ENCODE data around the gene TYW1B. TPM values are rescaled to one million over a fixed set of nuclear protein-coding genes. Genes with fewer than 3 reads are reported as not detected.
A peak's percentile ranks its signal among the peaks of the same experiment; 100 is the strongest.
"Not testable (repeated sequence)": the region's sequence is repeated elsewhere in the genome, so short reads cannot be mapped to it uniquely, and the experiment has no call there.

Gene TYW1B
- total RNA-seq, 1 donor from 2014 or later, result 2.0 TPM

GRCh38 chr7:72823765-72824732 lies 4.0 kb downstream of the TYW1B start:
- not testable (repeated sequence) for H3K9me3 ChIP-seq (ENCODE audit: insufficient read depth, low read depth, low read length); H3K27ac Mint-ChIP-seq (ENCODE audit: unreplicated experiment); H3K36me3 ChIP-seq (ENCODE audit: insufficient read depth, low read length); H3K27ac ChIP-seq (ENCODE audit: low read depth, low read length); H4K20me1 ChIP-seq (ENCODE audit: insufficient read depth, low read length); H3K79me2 ChIP-seq (ENCODE audit: insufficient read depth, low read length); H3K9me3 Mint-ChIP-seq (ENCODE audit: unreplicated experiment); H3K4me1 ChIP-seq (ENCODE audit: insufficient read depth, low read length); H3K9ac ChIP-seq (ENCODE audit: low read length); H3K36me3 Mint-ChIP-seq (ENCODE audit: low read depth, unreplicated experiment); H3K4me1 Mint-ChIP-seq (ENCODE audit: low read depth, unreplicated experiment); H3K4me3 ChIP-seq (ENCODE audit: insufficient read depth, low read depth, low read length); H3K27me3 ChIP-seq (ENCODE audit: insufficient read depth, low read length); H3K4me3 Mint-ChIP-seq (ENCODE audit: unreplicated experiment); H3K27me3 Mint-ChIP-seq (ENCODE audit: low read depth, unreplicated experiment); H3K4me2 ChIP-seq (ENCODE audit: low read length); H2AFZ ChIP-seq (ENCODE audit: low read depth, low read length)
- TF ChIP-seq CTCF (IDR thresholded peaks at IDR 0.05; ENCODE audit: insufficient read depth, low read depth, low read length), result peak; percentile 19
- DNase-seq (ENCODE audit: low read depth) (peak; percentile 15), FAIRE-seq (peak; percentile 70)

GRCh38 chr7:72822497-72822896 lies 5.5 kb downstream of the TYW1B start:
- not testable (repeated sequence) for H3K79me2 ChIP-seq (ENCODE audit: insufficient read depth, low read length); H3K4me3 ChIP-seq (ENCODE audit: insufficient read depth, low read depth, low read length); H3K4me2 ChIP-seq (ENCODE audit: low read length); H3K9ac ChIP-seq (ENCODE audit: low read length); H3K9me3 ChIP-seq (ENCODE audit: insufficient read depth, low read depth, low read length); H3K4me1 Mint-ChIP-seq (ENCODE audit: low read depth, unreplicated experiment); H3K36me3 ChIP-seq (ENCODE audit: insufficient read depth, low read length); H3K27me3 Mint-ChIP-seq (ENCODE audit: low read depth, unreplicated experiment); H3K36me3 Mint-ChIP-seq (ENCODE audit: low read depth, unreplicated experiment); H3K27me3 ChIP-seq (ENCODE audit: insufficient read depth, low read length); DNase-seq (ENCODE audit: low read depth); H3K27ac Mint-ChIP-seq (ENCODE audit: unreplicated experiment); H2AFZ ChIP-seq (ENCODE audit: low read depth, low read length); H4K20me1 ChIP-seq (ENCODE audit: insufficient read depth, low read length); H3K4me3 Mint-ChIP-seq (ENCODE audit: unreplicated experiment); H3K27ac ChIP-seq (ENCODE audit: low read depth, low read length); H3K9me3 Mint-ChIP-seq (ENCODE audit: unreplicated experiment); H3K4me1 ChIP-seq (ENCODE audit: insufficient read depth, low read length); FAIRE-seq

GRCh38 chr7:72818663-72819361 lies 9.2 kb downstream of the TYW1B start:
- H3K27ac ChIP-seq (ENCODE audit: low read depth, low read length); H3K4me3 ChIP-seq (ENCODE audit: insufficient read depth, low read depth, low read length); H3K27ac Mint-ChIP-seq (ENCODE audit: unreplicated experiment); DNase-seq (ENCODE audit: low read depth); H3K36me3 ChIP-seq (ENCODE audit: insufficient read depth, low read length); H3K4me1 Mint-ChIP-seq (ENCODE audit: low read depth, unreplicated experiment); H3K4me1 ChIP-seq (ENCODE audit: insufficient read depth, low read length); H4K20me1 ChIP-seq (ENCODE audit: insufficient read depth, low read length); H3K79me2 ChIP-seq (ENCODE audit: insufficient read depth, low read length); H3K4me2 ChIP-seq (ENCODE audit: low read length); FAIRE-seq; H3K9me3 ChIP-seq (ENCODE audit: insufficient read depth, low read depth, low read length); H3K9me3 Mint-ChIP-seq (ENCODE audit: unreplicated experiment); H2AFZ ChIP-seq (ENCODE audit: low read depth, low read length); H3K27me3 Mint-ChIP-seq (ENCODE audit: low read depth, unreplicated experiment); H3K4me3 Mint-ChIP-seq (ENCODE audit: unreplicated experiment); H3K9ac ChIP-seq (ENCODE audit: low read length); H3K27me3 ChIP-seq (ENCODE audit: insufficient read depth, low read length): not testable (repeated sequence)
- peaks cover 12% of the 10 kb centered on the region for H3K36me3 Mint-ChIP-seq (ENCODE audit: low read depth, unreplicated experiment)

- not testable (repeated sequence) for H3K4me1 ChIP-seq (ENCODE audit: insufficient read depth, low read length); H3K27me3 ChIP-seq (ENCODE audit: insufficient read depth, low read length); H3K4me2 ChIP-seq (ENCODE audit: low read length); FAIRE-seq; H3K9me3 ChIP-seq (ENCODE audit: insufficient read depth, low read depth, low read length); H4K20me1 ChIP-seq (ENCODE audit: insufficient read depth, low read length); H3K27ac ChIP-seq (ENCODE audit: low read depth, low read length); H3K27me3 Mint-ChIP-seq (ENCODE audit: low read depth, unreplicated experiment); H3K9ac ChIP-seq (ENCODE audit: low read length); H3K4me3 ChIP-seq (ENCODE audit: insufficient read depth, low read depth, low read length); H3K9me3 Mint-ChIP-seq (ENCODE audit: unreplicated experiment); H2AFZ ChIP-seq (ENCODE audit: low read depth, low read length); H3K4me3 Mint-ChIP-seq (ENCODE audit: unreplicated experiment); H3K4me1 Mint-ChIP-seq (ENCODE audit: low read depth, unreplicated experiment); H3K79me2 ChIP-seq (ENCODE audit: insufficient read depth, low read length); H3K36me3 ChIP-seq (ENCODE audit: insufficient read depth, low read length); DNase-seq (ENCODE audit: low read depth); H3K27ac Mint-ChIP-seq (ENCODE audit: unreplicated experiment)
- H3K36me3 Mint-ChIP-seq (ENCODE audit: low read depth, unreplicated experiment), result peaks cover 12% of the 10 kb centered on the region
Measured at GRCh38 chr7:72817661-72818060, 10.3 kb downstream of the TYW1B start.

GRCh38 chr7:72816370-72817157 lies 11.4 kb downstream of the TYW1B start:
- not testable (repeated sequence) for H3K27me3 Mint-ChIP-seq (ENCODE audit: low read depth, unreplicated experiment); H3K9me3 Mint-ChIP-seq (ENCODE audit: unreplicated experiment); H3K9me3 ChIP-seq (ENCODE audit: insufficient read depth, low read depth, low read length); H3K4me2 ChIP-seq (ENCODE audit: low read length); H3K4me1 ChIP-seq (ENCODE audit: insufficient read depth, low read length); H3K4me1 Mint-ChIP-seq (ENCODE audit: low read depth, unreplicated experiment); H3K9ac ChIP-seq (ENCODE audit: low read length); H3K27ac ChIP-seq (ENCODE audit: low read depth, low read length); H3K36me3 ChIP-seq (ENCODE audit: insufficient read depth, low read length); H3K4me3 Mint-ChIP-seq (ENCODE audit: unreplicated experiment); H3K79me2 ChIP-seq (ENCODE audit: insufficient read depth, low read length); H3K4me3 ChIP-seq (ENCODE audit: insufficient read depth, low read depth, low read length); H2AFZ ChIP-seq (ENCODE audit: low read depth, low read length); FAIRE-seq; H3K27ac Mint-ChIP-seq (ENCODE audit: unreplicated experiment); DNase-seq (ENCODE audit: low read depth); H3K27me3 ChIP-seq (ENCODE audit: insufficient read depth, low read length); H4K20me1 ChIP-seq (ENCODE audit: insufficient read depth, low read length)
- H3K36me3 Mint-ChIP-seq (ENCODE audit: low read depth, unreplicated experiment), result peaks cover 12% of the 10 kb centered on the region

Measured in astrocyte (in vitro differentiated cells and primary cell).